Dermis microvascular lymphatic vessel endothelial cell (primary cell): ENCODE results near the gene TMEM259. TPM values are rescaled to one million over a fixed set of nuclear protein-coding genes. Genes with fewer than 3 reads are reported as not detected.

Experiments used
- DNase-seq, 2 donors: peaks; one replicate each; pipeline versions ENCODE4 v3.0.0 to v3.0.0-alpha.2; 2010; ENCODE audit warnings: low read depth in 2 of 2
- total RNA-seq: library from RNA; depleted of rRNA; stranded (reverse); fragments of >200 nt; gene quantifications from 2 replicates; pipeline ENCODE4 v1.2.1, GENCODE V29; 2014

The TMEM259 gene
- total RNA-seq = 31.8 and 60.1 TPM in 2 replicates

- DNase-seq = peak; percentile 92 to 97
Observed at GRCh38 chr19:1020868-1021425, at the start of gene TMEM259. Gene TMEM259 (minus strand): TSS chr19:1021123. CDS start chr19:1020996, 127 bp downstream.

- DNase-seq = no peak
Observed at GRCh38 chr19:1070576-1070930, 49.6 kb upstream of the TMEM259 start.

- peak; percentile 35 to 69 for DNase-seq
Observed at GRCh38 chr19:1069009-1069779, 48.3 kb upstream of the TMEM259 start.

- DNase-seq = no peak
Observed at GRCh38 chr19:1068009-1069001, 47.4 kb upstream of the TMEM259 start.

- DNase-seq = no peak
Observed at GRCh38 chr19:1067341-1067957, 46.5 kb upstream of the TMEM259 start.

- peak in 1 of 2 donors; percentile 34 for DNase-seq
Observed at GRCh38 chr19:1066748-1067340, 45.9 kb upstream of the TMEM259 start, which contains the start of gene ARHGAP45. Gene ARHGAP45 (plus strand): TSS chr19:1067167. CDS start chr19:1067406, 239 bp downstream.

- no peak for DNase-seq
Observed at GRCh38 chr19:1066251-1066747, 45.4 kb upstream of the TMEM259 start.

GRCh38 chr19:1065606-1066109 is 44.7 kb upstream of the TMEM259 start:
- DNase-seq = no peak

- DNase-seq = peak; percentile 49 to 77
Observed at GRCh38 chr19:1064661-1065605, 44.0 kb upstream of the TMEM259 start.

GRCh38 chr19:1063909-1064660 is 43.2 kb upstream of the TMEM259 start:
- DNase-seq = no peak

GRCh38 chr19:1063030-1063908 is 42.3 kb upstream of the TMEM259 start:
- peak in 1 of 2 donors; percentile 57 for DNase-seq

- no peak for DNase-seq
Observed at GRCh38 chr19:1062387-1063029, 41.6 kb upstream of the TMEM259 start.

GRCh38 chr19:1061987-1062386 is 41.1 kb upstream of the TMEM259 start:
- DNase-seq = no peak

- no peak for DNase-seq
Observed at GRCh38 chr19:1060689-1061088, 39.8 kb upstream of the TMEM259 start.

GRCh38 chr19:1058112-1058511 is 37.2 kb upstream of the TMEM259 start:
- no peak for DNase-seq

GRCh38 chr19:1057176-1057855 is 36.4 kb upstream of the TMEM259 start:
- peak in 1 of 2 donors; percentile 53 for DNase-seq
